Right lobe of liver (tissue), 6 donors: Measurements from ENCODE around the gene TNNI3. TPM values are rescaled to one million over a fixed set of nuclear protein-coding genes. Genes with fewer than 3 reads are reported as not detected.
A peak's percentile ranks its signal among the peaks of the same experiment; 100 is the strongest.
"Not testable (repeated sequence)": the region's sequence is repeated elsewhere in the genome, so short reads cannot be mapped to it uniquely, and the experiment has no call there.

Source experiments
- ATAC-seq, 4 donors: fragments of 200-7000 bp; cut with Tn5 transposase; one replicate each; pipeline ENCODE4 v1.9.1; 2020; ENCODE audit warnings: mild to moderate bottlenecking in 4 of 4, moderate library complexity in 4 of 4
- DNase-seq, 3 donors: peaks; one replicate each; pipeline ENCODE4 v3.0.0-alpha.2; 2020
- H3K27ac ChIP-seq, 3 donors: fragments of 200-600 bp; one replicate each; pipeline ENCODE4 v1.8.0; 2022
- H3K27me3 ChIP-seq, 2 donors: fragments of 200-600 bp; one replicate each; pipeline ENCODE4 v1.8.0; 2022
- H3K36me3 ChIP-seq, 4 donors: fragments of 200-600 bp; sonication (generic) in 1 of 4; one replicate each; pipeline versions ENCODE4 v1.5.1 to v1.8.0; 2017 to 2022; ENCODE audit warnings: control low read depth in 1 of 4
- H3K4me1 ChIP-seq, 4 donors: fragments of 200-600 bp; sonication (generic) in 1 of 4; one replicate each; pipeline versions ENCODE4 v1.5.1 to v1.8.0; 2017 to 2022; ENCODE audit warnings: control low read depth in 1 of 4
- H3K4me3 ChIP-seq, 3 donors: fragments of 200-600 bp; one replicate each; pipeline ENCODE4 v1.8.0; 2022
- H3K9me3 ChIP-seq, 4 donors: fragments of 200-600 bp; sonication (generic) in 1 of 4; one replicate each; pipeline versions ENCODE4 v1.5.1 to v1.8.0; 2017 to 2022; ENCODE audit warnings: control low read depth in 1 of 4
- CTCF ChIP-seq, 4 donors: fragments of 200-600 bp in 3 of 4; fragments of 450-650 bp in 1 of 4; IDR thresholded peaks; one replicate each; pipeline versions ENCODE4 v1.5.1 to v1.8.0; 2016 to 2022; ENCODE audit warnings: antibody characterized with exemption in 4 of 4, mild to moderate bottlenecking in 2 of 4
- POLR2A ChIP-seq: fragments of 450-650 bp; IDR thresholded peaks from one replicate; pipeline ENCODE4 v1.6.1; 2017; ENCODE audit warnings: antibody characterized with exemption, mild to moderate bottlenecking
- WGBS: methylation state at CpG from one replicate; pipeline ENCODE4 v1.1.6; 2018; ENCODE audit warnings: low coverage, low lambda C conversion rate; ENCODE audit not compliant: insufficient coverage; ENCODE audit errors: missing lambda C conversion rate; 5-methylcytosine and 5-hydroxymethylcytosine counted together
- intact Hi-C, 2 donors: fragments of 100-400 bp; cut with DNase I; formaldehyde crosslinking; loops; one replicate each; pipeline versions ENCODE4 v1.11.2 to v1.14.1; 2022
- long read RNA-seq: library from polyadenylated mRNA; unstranded; transcript quantifications from one replicate; pipeline ENCODE4 v2.0.0, GENCODE V29; 2019
- total RNA-seq, 6 experiments: library from RNA; depleted of rRNA in 2 of 6; stranded (reverse); fragments of >200 nt in 2 of 6; fragmentation: NEBNext Ultra II Directional in 3 of 6; extraction: Animal tissue kit (Norgen Biotek cat#: 25700) in 3 of 6; gene quantifications; one replicate each; pipeline versions ENCODE4 v1.1.0 to v1.2.4, GENCODE V29; 2016 to 2023
- donor health status: DM: no; HTN: yes; CAD: no.
- donor health status: DM: no; HTN: no; CAD: no.
- donor health status: DM: no; HTN: no; CAD: no.
- donor health status: DM: no; HTN: yes; CAD: no.
- donor health status: DM: no; HTN: yes; CAD: no.

Gene TNNI3
- total RNA-seq: under 1 TPM in 3 of 6 experiments, not detected in 3; 0.43 to 0.83 (median 0.62) TPM
- long read RNA-seq: 0 reads

- Histone ChIP-seq H3K4me3 (no peak within 1 kb of the TSS), H3K4me1 (no peaks in the 10 kb centered on the region), H3K27ac (no peak within 1 kb of the TSS), H3K27me3 (peaks cover 0 to 22% of the 10 kb centered on the region in 2 donors), H3K36me3 (no peaks in the 10 kb centered on the region), H3K9me3 (no peaks in the 10 kb centered on the region)
- DNase-seq (no peak), ATAC-seq (no peak)
- 30% methylated on average over 2 of the region's 39 CpGs for WGBS
- intact Hi-C loops: no loop called here
- TF ChIP-seq POLR2A (no peak), CTCF (IDR thresholded peaks at IDR 0.05) (no peak)
Measured at GRCh38 chr19:55157064-55157908, at the start of gene TNNI3. Gene TNNI3 (minus strand): TSS chr19:55157732. CDS start chr19:55157589, 143 bp downstream.

DNA sequence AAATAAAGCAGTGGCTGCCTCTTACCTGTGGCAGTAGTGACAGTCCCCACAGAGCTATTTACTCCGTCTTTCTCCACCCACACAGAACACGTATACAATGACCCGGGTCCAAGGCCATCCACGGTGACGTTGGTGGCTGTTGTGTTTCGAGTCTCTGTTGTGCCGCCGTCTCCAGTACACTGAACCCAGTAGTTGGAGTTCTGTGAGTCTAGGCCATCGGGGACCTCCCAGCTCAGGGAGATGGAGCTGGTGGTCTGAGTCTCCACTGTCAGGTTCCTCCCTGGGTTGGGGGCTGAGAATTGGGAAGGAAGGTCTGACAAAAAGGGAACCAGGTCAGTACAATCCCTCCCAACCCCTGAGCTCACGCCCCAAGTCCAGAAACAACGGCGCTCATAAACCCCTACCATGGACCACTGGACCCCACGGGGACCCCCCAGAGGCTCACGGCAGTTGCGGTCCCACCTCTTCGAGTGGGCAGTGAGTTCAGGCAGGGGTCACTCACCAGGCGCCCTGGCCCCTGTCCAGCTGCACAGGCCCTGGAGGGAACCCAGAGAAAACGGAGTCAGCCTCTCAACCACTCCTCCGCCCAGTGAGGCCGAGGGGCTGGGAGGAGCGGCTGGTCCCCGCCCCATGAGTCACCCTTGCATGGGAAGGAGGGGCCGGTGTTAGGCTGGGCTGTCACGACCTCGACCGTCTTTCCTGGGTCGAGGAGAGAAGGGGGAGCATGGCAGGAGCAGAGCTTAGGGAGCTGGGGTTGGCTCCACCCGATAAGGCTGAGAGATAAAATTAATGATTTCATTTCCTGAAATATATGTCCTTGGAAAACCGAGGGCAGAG, 49.4 kb upstream of the TNNI3 start:
- ATAC-seq (peak; percentile 88 to 98 (median 96)), DNase-seq (peak; percentile 88 to 94 (median 93))
- peaks cover 0 to 7% (median 0%) of the 10 kb centered on the region in 4 donors for H3K4me1 ChIP-seq
- TF ChIP-seq POLR2A: peak; percentile 82
- no peak for TF ChIP-seq CTCF (IDR thresholded peaks at IDR 0.05)
- H3K4me3 ChIP-seq: peak overlapping the region; percentile 46 to 52 (median 48)
- 5% methylated on average over 22 of the region's 29 CpGs for WGBS
- no peaks in the 10 kb centered on the region for H3K36me3 ChIP-seq
- intact Hi-C loops: no loop called here
- peak overlapping the region; percentile 90 to 95 (median 92) for H3K27ac ChIP-seq
- H3K27me3 ChIP-seq: no peaks in the 10 kb centered on the region
- H3K9me3 ChIP-seq: no peaks in the 10 kb centered on the region

DNA sequence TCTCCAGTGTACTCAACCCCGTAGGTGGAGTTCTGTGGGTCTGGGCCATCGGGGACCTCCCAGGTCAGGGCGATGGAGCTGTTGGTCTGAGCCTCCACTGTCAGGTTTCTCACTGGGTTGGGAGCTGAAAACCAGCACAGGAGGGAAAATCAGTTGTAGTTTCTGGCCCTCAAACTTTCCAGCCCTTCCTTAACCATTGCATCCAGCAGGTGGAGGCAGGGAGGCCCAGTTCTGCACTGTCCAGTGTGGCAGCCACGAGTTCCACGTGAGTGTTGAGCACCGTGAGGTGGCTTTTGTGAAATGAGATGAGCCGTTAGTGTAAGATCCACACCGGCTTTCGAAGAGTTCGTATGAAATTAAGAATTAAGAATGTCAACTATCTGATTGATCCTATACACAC, 44.7 kb upstream of the TNNI3 start:
- 72% methylated on average over 6 of the region's 10 CpGs for WGBS
- TF ChIP-seq CTCF (IDR thresholded peaks at IDR 0.05): peak in 1 of 4 donors; percentile 13
- H3K36me3 ChIP-seq, ATAC-seq, intact Hi-C loops, H3K4me1 ChIP-seq, H3K4me3 ChIP-seq, H3K9me3 ChIP-seq, DNase-seq, H3K27ac ChIP-seq, H3K27me3 ChIP-seq: not testable (repeated sequence)

DNA sequence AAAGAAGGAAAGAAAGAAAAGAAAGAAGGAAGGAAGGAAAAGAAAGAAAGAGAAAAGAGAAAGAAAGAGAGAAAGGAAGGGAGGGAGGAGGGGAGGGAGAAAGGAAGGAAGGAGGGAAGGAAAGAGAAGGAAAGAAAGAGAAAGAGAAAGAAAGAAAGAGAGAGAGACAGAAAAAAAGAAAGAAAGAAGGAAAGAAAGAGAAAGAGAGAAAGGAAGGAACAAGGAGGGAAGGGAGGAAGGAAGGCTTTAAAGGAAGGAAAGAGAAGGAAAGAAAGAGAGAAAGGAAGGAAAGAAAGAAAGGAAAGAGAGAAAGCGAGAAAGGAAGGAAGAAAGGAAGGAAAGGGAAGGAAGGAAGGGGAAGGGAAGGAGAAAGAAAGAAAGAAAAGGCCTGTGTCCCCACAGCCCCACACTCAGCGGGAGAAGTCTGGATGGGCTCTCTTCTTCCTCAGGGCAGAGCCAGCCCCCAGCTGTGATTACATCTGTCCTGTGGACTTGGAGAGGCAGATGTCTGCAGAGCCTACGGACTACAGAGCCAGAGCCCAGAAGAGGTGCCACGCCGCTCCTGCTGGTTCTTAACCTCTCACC, 42.2 kb upstream of the TNNI3 start:
- ATAC-seq: no peak
- intact Hi-C loops: loop anchor here in 1 of 2 donors (10.0 kb wide), 1 partner anchor 55 kb away; the partner anchor contains the start of gene PPP6R1
- Histone ChIP-seq H3K4me3 (no peak overlapping the region), H3K4me1 (no peaks in the 10 kb centered on the region), H3K9me3 (no peaks in the 10 kb centered on the region), H3K27ac (no peak overlapping the region), H3K27me3 (no peaks in the 10 kb centered on the region), H3K36me3 (peaks cover 0 to 8% (median 3%) of the 10 kb centered on the region in 4 donors)
- no peak for DNase-seq
- 29% methylated on average over 2 of the region's 5 CpGs for WGBS
- TF ChIP-seq POLR2A: no peak
